GM15510 (cell line): ENCODE measurements around the gene HASPIN.

Experiments
- POLR2A ChIP-seq: IDR thresholded peaks from 3 replicates; pipeline ENCODE4 v1.6.1; 2011; ENCODE audit warnings: borderline replicate concordance; ENCODE audit not compliant: insufficient read length; ENCODE audit errors: extremely low read depth

The HASPIN gene

DNA sequence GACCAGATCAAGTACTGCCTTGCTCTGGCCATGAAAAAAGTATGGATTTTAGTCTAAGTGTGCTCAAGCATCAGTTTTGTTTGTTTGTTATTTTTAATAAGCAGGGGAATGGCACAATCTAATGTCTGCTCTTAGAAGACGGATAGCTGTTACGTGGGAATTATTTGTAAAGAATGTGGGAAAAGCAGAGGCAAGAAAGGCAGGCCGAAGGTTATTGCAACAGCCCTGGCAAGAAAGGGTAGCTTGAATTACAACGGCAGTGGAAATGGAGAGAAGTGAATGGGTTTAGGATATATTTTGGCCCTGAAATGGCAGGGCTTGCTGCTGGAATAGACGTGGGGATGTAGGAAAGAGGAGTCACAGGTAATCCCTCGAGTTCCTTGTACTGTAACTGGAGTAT is 987 bp upstream of the HASPIN start:
- no peak for TF ChIP-seq POLR2A

DNA sequence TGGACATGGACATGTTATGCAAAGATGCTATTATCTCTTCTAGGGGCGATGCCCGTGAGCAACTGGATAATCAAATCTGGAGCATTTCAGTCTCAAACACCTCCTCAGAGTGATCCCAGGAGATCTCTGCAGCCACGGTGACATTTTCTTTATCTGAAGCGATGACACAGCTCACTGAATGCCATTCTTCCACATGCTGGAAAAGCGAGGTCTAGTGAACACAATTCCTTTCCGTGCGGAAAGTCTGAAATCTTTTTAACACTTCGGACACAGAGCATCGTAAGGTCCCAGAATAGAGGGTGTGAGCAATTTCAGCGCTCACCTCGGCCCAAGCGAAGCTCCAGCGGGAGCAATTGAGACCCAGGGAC is 531 bp upstream of the HASPIN start:
- no peak for TF ChIP-seq POLR2A

DNA sequence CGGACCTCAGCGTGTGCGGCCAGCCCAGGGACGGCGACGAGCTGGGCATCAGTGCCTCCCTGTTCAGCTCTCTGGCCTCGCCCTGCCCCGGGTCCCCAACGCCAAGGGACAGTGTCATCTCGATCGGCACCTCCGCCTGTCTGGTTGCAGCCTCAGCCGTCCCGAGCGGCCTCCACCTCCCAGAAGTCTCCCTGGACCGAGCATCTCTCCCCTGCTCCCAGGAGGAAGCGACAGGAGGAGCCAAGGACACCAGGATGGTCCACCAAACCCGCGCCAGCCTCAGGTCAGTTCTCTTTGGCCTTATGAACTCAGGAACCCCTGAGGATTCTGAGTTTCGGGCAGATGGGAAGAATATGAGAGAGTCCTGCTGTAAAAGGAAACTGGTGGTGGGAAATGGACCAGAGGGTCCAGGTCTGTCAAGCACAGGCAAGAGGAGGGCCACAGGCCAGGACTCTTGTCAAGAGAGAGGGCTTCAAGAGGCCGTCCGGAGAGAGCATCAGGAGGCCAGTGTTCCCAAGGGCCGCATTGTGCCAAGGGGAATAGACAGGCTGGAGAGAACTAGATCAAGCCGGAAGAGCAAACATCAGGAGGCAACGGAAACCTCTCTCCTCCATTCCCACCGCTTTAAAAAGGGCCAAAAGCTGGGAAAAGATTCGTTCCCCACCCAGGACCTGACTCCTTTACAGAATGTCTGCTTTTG is 825 bp downstream of the HASPIN start:
- no peak for TF ChIP-seq POLR2A

DNA sequence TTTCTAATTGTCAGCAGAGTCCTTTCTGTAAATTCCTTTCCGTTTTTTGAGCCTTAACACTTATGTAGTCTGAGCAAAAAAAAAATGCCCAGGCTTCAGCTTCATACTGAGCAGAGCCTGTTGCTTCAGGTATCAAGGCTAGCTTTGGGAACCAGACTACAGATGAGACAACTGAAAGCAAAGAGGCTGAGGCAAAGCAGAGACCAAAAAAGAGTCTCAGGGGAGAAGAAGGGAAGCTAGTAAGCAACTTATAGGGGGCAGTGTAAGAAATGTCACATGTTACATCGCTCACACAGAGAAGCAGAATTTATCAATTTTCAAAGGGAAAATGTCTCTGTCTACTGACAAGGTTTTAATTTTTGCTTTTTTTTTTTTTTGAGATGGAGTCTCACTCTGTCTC is 3.3 kb downstream of the HASPIN start:
- no peak for TF ChIP-seq POLR2A

DNA sequence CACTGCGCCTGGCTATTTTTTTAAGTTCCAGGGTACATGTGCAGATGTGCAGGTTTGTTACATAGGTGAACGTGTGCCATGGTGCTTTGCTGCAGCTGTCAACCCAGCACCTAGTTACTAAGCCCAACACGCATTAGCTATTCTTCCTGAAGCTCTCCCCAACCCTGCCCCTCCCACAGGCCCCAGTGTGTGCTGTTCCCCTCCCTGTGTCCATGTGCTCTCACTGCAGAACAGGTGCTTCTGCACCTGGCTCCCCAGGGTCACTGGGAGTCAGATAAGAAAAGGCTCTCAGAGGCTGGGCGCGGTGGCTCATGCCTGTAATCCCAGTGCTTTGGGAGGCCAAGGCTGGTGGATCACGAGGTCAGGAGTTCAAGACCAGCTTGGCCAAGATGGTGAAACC is 6.2 kb downstream of the HASPIN start:
- no peak for TF ChIP-seq POLR2A

DNA sequence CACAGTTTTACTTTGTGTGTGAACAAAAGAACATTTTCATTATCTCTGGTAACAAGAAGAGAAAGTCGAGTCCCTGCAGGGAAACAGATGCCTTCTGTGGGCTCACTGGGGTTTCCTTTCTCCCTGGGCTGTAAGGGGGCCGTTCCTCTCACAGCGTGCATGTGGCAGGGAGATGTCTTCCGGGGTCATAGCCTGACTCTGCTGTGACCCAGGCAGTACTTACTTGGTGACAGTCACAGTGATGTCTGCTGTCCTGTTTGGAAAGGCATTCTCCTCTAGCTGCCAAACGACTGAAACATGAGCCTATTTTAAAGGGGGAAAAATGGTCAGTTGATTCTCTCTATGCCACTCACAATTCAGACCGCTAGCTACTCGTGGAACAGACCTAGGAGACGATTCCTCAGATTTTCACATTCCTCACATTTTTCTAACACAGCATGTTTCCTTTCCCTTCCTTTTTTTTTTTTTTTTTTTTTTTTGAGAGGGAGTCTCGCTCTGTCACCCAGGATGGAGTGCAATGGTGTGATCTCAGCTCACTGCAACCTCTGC is 7.3 kb downstream of the HASPIN start:
- TF ChIP-seq POLR2A = no peak

DNA sequence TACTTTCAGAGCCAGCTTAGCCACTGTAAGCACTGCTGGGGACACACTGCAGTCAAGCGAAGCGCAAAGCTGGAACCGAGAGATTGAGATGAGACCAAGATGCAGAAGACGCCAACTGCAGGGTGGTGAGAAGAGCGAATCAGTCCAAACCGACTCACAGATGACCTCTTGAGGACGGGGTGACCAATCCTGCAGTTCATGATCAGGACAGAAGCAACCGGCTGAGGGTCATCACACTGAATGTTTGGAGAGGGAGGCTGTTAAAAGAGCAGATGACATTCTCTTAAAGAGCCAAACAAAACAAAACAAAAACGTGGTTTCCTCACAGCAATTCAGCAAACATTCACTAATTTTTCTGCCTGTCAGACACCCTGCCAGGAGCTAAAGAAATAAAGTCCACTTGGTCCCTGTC is 8.5 kb downstream of the HASPIN start:
- no peak for TF ChIP-seq POLR2A

DNA sequence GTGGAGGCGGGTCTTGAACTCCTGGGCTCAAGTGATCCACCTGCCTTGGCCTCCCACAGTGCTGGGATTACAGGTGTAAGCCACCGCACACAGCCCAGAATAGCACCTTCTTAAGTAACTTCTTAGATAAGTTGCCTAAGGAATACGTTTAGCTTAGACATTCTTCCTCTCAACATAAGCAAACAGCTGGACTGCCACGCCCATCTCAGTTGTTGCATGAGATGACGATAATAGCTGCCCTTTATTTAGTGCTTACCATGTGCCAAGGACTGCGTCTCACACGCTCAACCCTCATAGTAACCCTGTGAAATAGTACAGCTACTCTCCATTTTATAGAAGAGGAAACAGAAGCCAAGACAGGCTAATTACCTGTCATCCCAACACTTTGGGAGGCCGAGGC is 11.8 kb downstream of the HASPIN start:
- TF ChIP-seq POLR2A = no peak

DNA sequence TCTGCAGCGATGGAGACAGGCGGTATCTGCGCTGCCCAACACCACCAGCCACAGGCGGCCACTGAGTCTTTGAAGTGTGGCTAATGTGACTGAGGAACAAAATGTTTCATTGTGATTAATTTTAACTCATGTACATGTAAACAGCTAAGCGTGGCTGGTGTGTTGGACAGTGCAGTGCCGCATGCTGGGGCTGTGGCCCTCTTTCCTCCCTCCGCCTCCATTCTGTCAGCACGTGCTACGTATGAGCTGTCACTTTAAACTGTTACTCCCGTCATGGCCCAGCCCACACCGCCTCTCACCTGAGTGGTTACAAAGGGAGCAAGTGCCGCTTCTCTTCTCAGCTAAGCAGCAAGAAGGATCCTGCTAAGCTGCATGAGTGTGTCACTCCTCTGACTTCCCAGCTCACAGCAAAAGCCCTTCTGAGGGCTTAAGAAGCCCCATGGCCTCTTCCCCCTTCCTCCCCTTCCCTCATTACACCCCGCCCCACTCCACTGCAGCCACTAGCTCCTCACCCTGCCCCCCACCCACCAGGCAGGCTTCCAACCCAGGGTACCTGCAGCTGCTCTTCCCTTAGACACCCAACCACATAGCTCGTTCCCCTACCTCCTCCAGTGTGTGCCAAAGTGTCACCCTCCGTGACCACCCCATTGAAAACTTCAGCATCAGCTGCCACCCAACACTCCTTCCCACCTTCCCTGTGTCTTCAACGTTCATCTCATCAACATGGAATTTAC is 15.0 kb downstream of the HASPIN start:
- TF ChIP-seq POLR2A = no peak

DNA sequence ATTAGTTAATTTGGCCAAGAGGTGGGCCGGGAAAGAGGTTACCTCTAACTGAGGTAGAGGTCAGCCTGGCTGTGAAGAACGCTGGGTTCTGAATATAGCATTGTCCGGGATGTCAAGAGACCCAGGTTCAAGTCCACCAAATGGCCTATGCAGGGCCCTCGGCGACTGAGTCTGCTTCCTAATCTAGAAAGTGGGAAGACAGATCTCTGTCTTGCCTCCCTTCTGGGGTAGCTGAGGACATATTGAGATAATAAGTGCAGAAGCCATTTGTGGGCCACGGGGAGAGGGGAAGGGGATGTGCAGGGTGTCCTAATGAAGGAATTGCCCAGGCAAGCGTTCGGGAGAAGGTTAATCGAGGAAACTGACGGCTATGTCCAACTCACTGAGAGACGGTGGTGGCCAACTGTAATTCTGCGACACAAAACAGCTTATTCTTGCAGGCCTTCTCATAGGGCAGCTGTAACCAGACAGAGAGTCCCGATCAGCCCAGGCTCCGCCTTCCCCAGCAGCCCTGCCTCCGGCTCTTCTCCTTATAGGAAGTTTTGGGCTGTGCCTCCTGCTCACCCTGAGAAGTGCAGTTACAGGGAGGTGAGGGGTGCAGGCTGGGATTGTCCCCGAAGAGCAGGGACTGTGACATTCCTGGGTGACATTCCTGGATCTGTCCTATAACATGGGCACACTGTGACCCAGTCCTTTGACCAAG is 15.9 kb downstream of the HASPIN start:
- TF ChIP-seq POLR2A = no peak

DNA sequence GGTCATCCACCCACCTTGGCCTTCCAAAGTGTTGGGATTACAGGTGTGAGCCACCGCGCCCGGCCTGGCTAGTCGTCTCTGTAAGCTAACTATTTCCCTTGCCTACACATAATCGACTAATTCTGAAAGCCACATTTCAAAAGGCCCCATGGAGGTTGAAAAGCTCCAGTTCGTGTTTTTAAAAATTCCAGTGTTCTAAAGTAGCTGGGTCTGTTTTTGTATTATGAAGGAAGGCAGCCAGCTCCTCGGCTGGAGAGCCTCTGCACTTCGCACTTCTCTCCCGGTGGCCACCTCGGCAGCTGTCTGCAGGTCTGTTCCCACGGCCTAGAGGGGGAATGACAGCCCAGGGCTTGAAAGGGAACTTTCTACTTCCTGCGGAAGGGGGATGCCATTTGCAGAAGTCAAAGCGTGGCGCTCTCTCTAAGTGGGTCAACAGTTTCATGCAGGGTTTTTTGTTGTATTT is 16.9 kb downstream of the HASPIN start:
- no peak for TF ChIP-seq POLR2A

DNA sequence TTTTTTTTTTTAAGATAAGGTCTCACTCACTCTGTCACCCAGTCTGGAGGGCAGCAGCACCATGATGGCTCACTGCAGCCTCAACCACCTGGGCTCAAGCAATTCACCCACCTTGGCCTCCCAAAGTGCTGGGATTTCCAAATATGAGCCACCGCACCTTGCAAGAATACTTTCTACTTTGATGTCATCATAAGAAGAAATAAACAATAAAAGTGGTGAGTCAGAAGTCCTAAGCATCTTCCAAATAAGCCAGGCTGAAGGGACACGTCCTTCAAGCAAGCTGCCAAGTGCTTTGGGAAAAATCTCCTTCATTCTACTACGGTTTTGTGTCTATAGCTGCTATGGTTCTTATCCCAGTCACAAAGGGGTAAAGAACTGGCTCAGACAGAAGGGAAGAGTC is 20.3 kb downstream of the HASPIN start:
- TF ChIP-seq POLR2A = no peak

DNA sequence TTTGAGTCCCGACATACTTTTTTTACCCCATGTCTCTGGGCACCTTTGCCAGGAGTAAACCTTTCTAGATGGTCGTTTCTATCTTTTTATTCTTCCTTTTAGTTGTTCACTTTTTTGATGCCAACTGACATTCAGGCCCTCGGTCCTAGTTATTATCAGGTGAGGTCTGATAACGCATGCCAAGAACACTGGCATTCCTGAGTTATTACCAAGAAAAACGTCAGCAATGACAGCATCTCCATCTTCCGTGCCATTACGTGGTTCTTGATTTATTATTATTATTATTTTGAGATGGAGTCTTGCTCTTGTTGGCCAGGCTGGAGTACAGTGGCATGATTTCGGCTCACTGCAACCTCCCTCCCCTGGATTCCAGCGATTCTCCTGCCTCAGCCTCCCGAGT is 21.4 kb downstream of the HASPIN start:
- no peak for TF ChIP-seq POLR2A

DNA sequence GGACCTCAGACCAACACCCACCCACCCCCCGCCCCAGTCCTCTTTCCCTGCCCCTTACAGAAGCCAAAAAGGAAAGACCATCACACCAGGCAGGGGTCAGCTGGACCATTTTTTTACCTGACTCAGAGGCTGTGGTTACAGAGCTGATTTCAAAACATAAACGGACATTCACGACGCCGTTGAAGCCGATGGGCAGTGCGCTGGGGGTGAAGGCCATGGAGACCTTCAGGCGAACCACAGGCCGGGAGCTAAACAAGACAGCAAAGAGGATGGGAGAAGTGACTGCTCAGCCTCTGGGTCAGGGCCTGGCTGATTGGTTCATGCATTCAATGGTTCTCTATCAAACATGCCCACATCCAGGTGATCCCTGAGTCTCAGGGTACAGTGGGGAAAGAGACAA is 24.1 kb downstream of the HASPIN start:
- TF ChIP-seq POLR2A = no peak

DNA sequence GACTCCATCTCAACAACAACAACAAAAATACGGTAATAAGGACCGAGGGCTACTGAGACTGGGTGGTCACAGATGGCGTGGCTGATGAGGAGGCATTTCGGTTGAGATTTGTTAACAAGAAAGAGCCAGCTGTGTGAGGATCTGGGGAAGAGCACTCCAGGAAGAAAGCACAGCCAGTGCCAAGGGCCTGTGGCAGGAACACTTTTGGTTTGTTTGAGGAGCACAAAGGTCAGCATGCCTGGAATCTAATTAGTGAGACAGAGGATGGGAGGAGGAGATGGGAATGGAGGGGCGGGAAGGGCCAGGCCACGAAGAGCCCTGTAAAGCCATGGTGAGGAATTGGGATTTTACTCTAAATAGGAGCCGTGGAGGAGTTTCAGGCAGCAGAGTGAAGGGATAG is 24.9 kb downstream of the HASPIN start:
- no peak for TF ChIP-seq POLR2A

DNA sequence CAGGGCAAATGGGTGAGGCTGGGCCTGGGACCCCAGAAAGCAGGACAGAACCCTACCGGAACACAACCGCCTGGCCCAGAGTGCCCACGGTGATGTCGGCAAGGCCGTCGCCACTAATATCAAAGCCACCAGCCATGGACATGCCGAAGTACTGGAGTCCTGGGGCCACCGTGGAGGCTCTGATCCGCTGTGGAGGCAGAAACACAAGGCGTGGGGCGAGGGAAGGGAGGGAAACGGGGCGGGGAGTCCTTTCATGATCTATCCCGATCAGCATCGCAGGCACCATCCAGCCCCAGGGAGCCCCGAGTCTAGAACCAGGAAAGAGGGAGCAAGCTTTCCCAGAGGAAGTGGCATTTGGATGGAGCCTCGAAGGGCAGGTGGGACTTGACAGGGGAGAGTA is 26.6 kb downstream of the HASPIN start:
- no peak for TF ChIP-seq POLR2A

DNA sequence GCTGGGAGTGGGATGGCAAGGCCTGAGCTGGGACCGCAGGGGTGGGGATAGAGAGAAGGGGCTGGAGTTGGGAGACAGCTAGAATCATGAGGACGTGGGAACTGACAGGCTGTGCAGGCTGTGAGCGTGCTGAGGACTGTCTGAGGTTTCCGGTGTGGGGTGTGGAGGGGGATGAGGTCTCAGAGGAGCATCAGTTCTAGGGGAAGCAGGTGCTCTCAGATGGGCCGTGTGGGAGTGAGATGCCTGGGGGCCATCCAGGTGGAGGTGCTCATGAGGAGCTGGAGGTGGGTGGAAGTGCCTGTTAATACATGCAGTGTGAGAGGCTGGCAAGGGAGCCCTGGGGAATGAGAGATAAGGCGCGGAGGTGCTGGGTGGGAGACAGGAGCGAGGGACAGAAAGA is 27.2 kb downstream of the HASPIN start:
- TF ChIP-seq POLR2A = no peak

DNA sequence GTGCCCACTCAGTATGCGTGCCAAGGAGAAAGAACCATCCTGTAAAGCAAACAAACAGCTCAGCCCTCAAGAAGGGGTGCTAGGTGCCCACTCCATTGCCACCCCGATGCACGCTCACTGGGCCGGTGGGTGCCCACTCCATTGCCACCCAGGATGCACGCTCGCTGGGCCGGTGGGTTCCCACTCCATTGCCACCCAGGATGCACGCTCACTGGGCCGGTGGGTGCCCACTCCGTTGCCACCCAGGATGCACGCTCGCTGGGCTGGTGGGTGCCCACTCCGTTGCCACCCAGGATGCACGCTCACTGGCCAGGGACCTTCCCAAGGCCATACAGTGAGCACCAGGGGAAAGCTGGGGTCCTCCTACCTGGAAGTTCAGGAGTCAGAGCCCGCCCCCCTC is 28.1 kb downstream of the HASPIN start:
- no peak for TF ChIP-seq POLR2A
